HCT116 (cell line): ENCODE measurements around the gene DNAJA4. TPM values are rescaled to one million over a fixed set of nuclear protein-coding genes. Genes with fewer than 3 reads are reported as not detected.

ENCODE experiments used
- ATAC-seq: fragments of 200-7000 bp; cut with Tn5 transposase; 2 replicates; pipeline ENCODE4 v1.9.1; 2020; ENCODE audit warnings: mild to moderate bottlenecking, moderate library complexity
- BruUV-seq: library from RNA; stranded (reverse); fragments of 400-500 nt; replicated peaks from 2 replicates; lab custom pipeline; 2021; lab: Mats Ljungman, UMichigan
- CTCF ChIA-PET: fragments of 300-600 bp; sonication (Branson Sonifier 250); formaldehyde crosslinking; loops from one replicate; lab custom pipeline; 2021; ENCODE audit warnings: antibody characterized with exemption; lab: Charles Lee
- POLR2A ChIA-PET: fragments of 300-600, 350-600 bp; sonication (Branson Sonifier 250); formaldehyde crosslinking; loops from one replicate; lab custom pipeline; 2021; ENCODE audit warnings: antibody characterized with exemption; lab: Charles Lee
- RAD21 ChIA-PET, 2 experiments: fragments of 300-600 bp; sonication (Branson Sonifier 250); formaldehyde crosslinking; loops; one replicate each; lab custom pipeline; 2023; ENCODE audit warnings: low total read pairs in 2 of 2; ENCODE audit not compliant: uncharacterized antibody in 2 of 2, unreplicated experiment in 2 of 2, low non-redundant PET in 1 of 2; lab: Charles Lee
- DNase-seq: peaks from one replicate; pipeline ENCODE4 v3.0.0-alpha.2; 2010; ENCODE audit warnings: low read depth, low spot score
- H2AFZ ChIP-seq: fragments of 200-600 bp; shearing (Covaris generic), sonication (generic); 2 replicates; pipeline ENCODE4 v1.6.1; 2017; ENCODE audit warnings: low read depth, mixed run types, mixed read lengths, antibody characterized with exemption, low read length; ENCODE audit not compliant: poor library complexity, severe bottlenecking
- H3K27ac ChIP-seq: 2 replicates; pipeline ENCODE4 v1.5.1; 2012; ENCODE audit warnings: low read depth, low read length
- H3K27me3 ChIP-seq: fragments of 200-600 bp; sonication (generic); 2 replicates; pipeline ENCODE4 v1.6.1; 2016; ENCODE audit warnings: mixed run types, low read length, mixed read lengths; ENCODE audit not compliant: insufficient read depth
- H3K36me3 ChIP-seq, 2 experiments: fragments of 200-500 bp in 1 of 2; fragments of 200-600 bp in 1 of 2; sonication (Bioruptor generic) in 1 of 2; sonication (generic) in 1 of 2; 2 replicates each; pipeline versions ENCODE4 v1.5.1 to v1.6.1; 2014 to 2016; ENCODE audit warnings: low read length in 2 of 2, inconsistent platforms in 1 of 2, mixed read lengths in 1 of 2, mixed run types in 1 of 2; ENCODE audit not compliant: insufficient read depth in 2 of 2, control insufficient read depth in 1 of 2
- H3K4me1 ChIP-seq, 2 experiments: fragments of 200-600 bp in 1 of 2; sonication (generic) in 1 of 2; 2 replicates each; pipeline versions ENCODE4 v1.5.1 to v1.6.1; 2012 to 2017; ENCODE audit warnings: low read length in 2 of 2, inconsistent platforms in 1 of 2, mild to moderate bottlenecking in 1 of 2, mixed read lengths in 1 of 2, mixed run types in 1 of 2, moderate library complexity in 1 of 2; ENCODE audit not compliant: insufficient read depth in 2 of 2, control insufficient read depth in 1 of 2
- H3K4me2 ChIP-seq: fragments of 200-600 bp; sonication (generic); 2 replicates; pipeline ENCODE4 v1.6.1; 2017; ENCODE audit warnings: mixed run types, low read length, mixed read lengths
- H3K4me3 ChIP-seq, 2 experiments: fragments of 200-600 bp in 1 of 2; sonication (generic) in 1 of 2; replicated peaks in 1 of 2; 2 replicates each; pipeline ENCODE4 v1.5.1; 2011 to 2016; ENCODE audit warnings: low read length in 2 of 2, control low read depth in 1 of 2, low read depth in 1 of 2, mild to moderate bottlenecking in 1 of 2, mixed read lengths in 1 of 2, mixed run types in 1 of 2
- H3K79me2 ChIP-seq: fragments of 200-600 bp; sonication (generic); 2 replicates; pipeline ENCODE4 v1.6.1; 2017; ENCODE audit warnings: mild to moderate bottlenecking, mixed run types, low read length, moderate library complexity, mixed read lengths; ENCODE audit not compliant: insufficient read depth
- H3K9ac ChIP-seq: fragments of 200-600 bp; sonication (generic); 2 replicates; pipeline ENCODE4 v1.6.1; 2016; ENCODE audit warnings: low read length, mixed read lengths
- H3K9me2 ChIP-seq: fragments of 200-600 bp; sonication (generic), shearing (Covaris generic); 2 replicates; pipeline ENCODE4 v1.6.1; 2017; ENCODE audit warnings: mixed run types, mild to moderate bottlenecking, moderate library complexity; ENCODE audit not compliant: insufficient read depth
- H3K9me3 ChIP-seq, 2 experiments: fragments of 200-500 bp in 1 of 2; fragments of 200-600 bp in 1 of 2; sonication (Bioruptor generic) in 1 of 2; sonication (generic) in 1 of 2; 2 replicates each; pipeline ENCODE4 v1.6.1; 2014 to 2017; ENCODE audit warnings: low read length in 2 of 2, mixed read lengths in 2 of 2, inconsistent platforms in 1 of 2, low read depth in 1 of 2, mild to moderate bottlenecking in 1 of 2, mixed run types in 1 of 2, moderate library complexity in 1 of 2; ENCODE audit not compliant: control insufficient read depth in 1 of 2, insufficient read depth in 1 of 2
- H4K20me1 ChIP-seq: fragments of 200-600 bp; sonication (generic), shearing (Covaris generic); 2 replicates; pipeline ENCODE4 v1.6.1; 2017; ENCODE audit warnings: mixed run types, mild to moderate bottlenecking, moderate library complexity; ENCODE audit not compliant: insufficient read depth
- CTCF ChIP-seq, 3 experiments: fragments of 200-600 bp in 1 of 3; sonication (generic) in 1 of 3; IDR thresholded peaks in 2 of 3; conservative IDR thresholded peaks in 1 of 3; 2 replicates each; pipeline ENCODE4 v1.5.1; 2012 to 2017; ENCODE audit warnings: low read depth in 2 of 3, low read length in 2 of 3, antibody characterized with exemption in 1 of 3, borderline replicate concordance in 1 of 3, control low read depth in 1 of 3, mild to moderate bottlenecking in 1 of 3, mixed read lengths in 1 of 3, mixed run types in 1 of 3, moderate library complexity in 1 of 3; ENCODE audit not compliant: insufficient read depth in 1 of 3
- ELF1 ChIP-seq: IDR thresholded peaks from 2 replicates; pipeline ENCODE4 v1.6.1; 2012; ENCODE audit warnings: low read depth, borderline replicate concordance
- FOSL1 ChIP-seq: IDR thresholded peaks from 2 replicates; pipeline ENCODE4 v1.6.1; 2012; ENCODE audit warnings: low read depth
- JUND ChIP-seq: IDR thresholded peaks from 2 replicates; pipeline ENCODE4 v1.6.1; 2012
- POLR2AphosphoS5 ChIP-seq: IDR thresholded peaks from 2 replicates; pipeline ENCODE4 v1.6.1; 2011; ENCODE audit warnings: mild to moderate bottlenecking, low read depth, low read length, moderate library complexity
- RAD21 ChIP-seq: IDR thresholded peaks from 2 replicates; pipeline ENCODE4 v1.6.1; 2012; ENCODE audit warnings: low read depth, mild to moderate bottlenecking
- REST ChIP-seq: IDR thresholded peaks from 2 replicates; pipeline ENCODE4 v1.6.1; 2012; ENCODE audit warnings: low read depth
- SIN3A ChIP-seq: IDR thresholded peaks from 2 replicates; pipeline ENCODE4 v1.6.1; 2012; ENCODE audit warnings: low read depth
- SP1 ChIP-seq: IDR thresholded peaks from 2 replicates; pipeline ENCODE4 v1.6.1; 2012; ENCODE audit warnings: low read depth
- TCF7L2 ChIP-seq: IDR thresholded peaks from 2 replicates; pipeline ENCODE4 v1.7.0; 2011; ENCODE audit warnings: borderline replicate concordance, inconsistent platforms; ENCODE audit not compliant: insufficient read depth, insufficient read length; ENCODE audit errors: extremely low read depth
- YY1 ChIP-seq: IDR thresholded peaks from 2 replicates; pipeline ENCODE4 v1.6.1; 2011; ENCODE audit warnings: low read length, low read depth, moderate library complexity, mild to moderate bottlenecking; ENCODE audit not compliant: insufficient replicate concordance; ENCODE audit errors: extremely low read depth
- ZBTB33 ChIP-seq: IDR thresholded peaks from 2 replicates; pipeline ENCODE4 v1.6.1; 2011; ENCODE audit warnings: mild to moderate bottlenecking, low read length, moderate library complexity; ENCODE audit not compliant: insufficient replicate concordance; ENCODE audit errors: extremely low read depth
- ZNF274 ChIP-seq: fragments of 200-500 bp; sonication (Bioruptor generic); IDR thresholded peaks from 2 replicates; pipeline ENCODE4 v1.6.1; 2014; ENCODE audit warnings: mild to moderate bottlenecking, low read depth, low read length, inconsistent platforms
- intact Hi-C: fragments of 100-400 bp; cut with micrococcal nuclease; formaldehyde crosslinking; loops from 2 replicates; pipeline ENCODE4 v1.10.0; 2022
- total RNA-seq: library from RNA; stranded (reverse); gene quantifications from one replicate; pipeline ENCODE4 v1.2.1, GENCODE V29; 2021; ENCODE audit not compliant: unreplicated experiment

Gene DNAJA4
- total RNA-seq, 1 experiment from 2014 or later = 66.6 TPM

- no TSS peak for BruUV-seq
- intact Hi-C loops = no loop called here
- RAD21 ChIA-PET = no interaction called here
- H3K4me2 ChIP-seq = no peak overlapping the region
- no peak overlapping the region for H3K9ac ChIP-seq
- no peaks in the 10 kb centered on the region for H4K20me1 ChIP-seq
- no peak for TF ChIP-seq ZBTB33
- no peak for TF ChIP-seq ZNF274
- no peak for TF ChIP-seq RAD21
- no peak for TF ChIP-seq SP1
- no peak for TF ChIP-seq SIN3A
- no peak for TF ChIP-seq ELF1
- TF ChIP-seq CTCF (IDR thresholded peaks at IDR 0.05 in 2 of 3, conservative IDR thresholded peaks at IDR 0.05 in 1 of 3; ENCODE audit: borderline replicate concordance in 1 of 3, insufficient read depth in 1 of 3, low read depth in 2 of 3, low read length in 2 of 3) = no peak
- TF ChIP-seq FOSL1 = no peak
- no peak for TF ChIP-seq REST
- TF ChIP-seq TCF7L2 = no peak
- TF ChIP-seq JUND = no peak
- no peak for TF ChIP-seq POLR2AphosphoS5
- no peak for TF ChIP-seq YY1
- no peak overlapping the region for H2AFZ ChIP-seq
- peaks cover 0 to 4% of the 10 kb centered on the region in 2 experiments; a peak in 1 of 4 replicates for H3K4me1 ChIP-seq
- no peaks in the 10 kb centered on the region for H3K36me3 ChIP-seq
- DNase-seq (no peak), ATAC-seq (no peak)
- H3K27ac ChIP-seq = no peak overlapping the region
- no peaks in the 10 kb centered on the region for H3K9me2 ChIP-seq
- H3K4me3 ChIP-seq = no peak overlapping the region
- CTCF ChIA-PET = no interaction called here
- no peaks in the 10 kb centered on the region for H3K9me3 ChIP-seq
- H3K27me3 ChIP-seq = no peaks in the 10 kb centered on the region
- H3K79me2 ChIP-seq = no peaks in the 10 kb centered on the region
- POLR2A ChIA-PET = no interaction called here
Observed at GRCh38 chr15:78329625-78330024, 65.3 kb downstream of the DNAJA4 start.
